Breast epithelium (tissue), 3 donors: ENCODE results near the gene DOCK10.
"Not testable (repeated sequence)": the region's sequence is repeated elsewhere in the genome, so short reads cannot be mapped to it uniquely, and the experiment has no call there.

Experiments
- POLR2A ChIP-seq: fragments of 450-650 bp; IDR thresholded peaks from one replicate; pipeline ENCODE4 v1.6.1; 2016; ENCODE audit warnings: antibody characterized with exemption, mild to moderate bottlenecking, moderate library complexity
- TF ChIP-seq, protein P1 (sequence below), 3 donors: fragments of 450-650 bp; IDR thresholded peaks; one replicate each; pipeline ENCODE4 v1.5.1; 2016 to 2017; ENCODE audit warnings: antibody characterized with exemption in 3 of 3, mild to moderate bottlenecking in 3 of 3, moderate library complexity in 3 of 3

DNA sequence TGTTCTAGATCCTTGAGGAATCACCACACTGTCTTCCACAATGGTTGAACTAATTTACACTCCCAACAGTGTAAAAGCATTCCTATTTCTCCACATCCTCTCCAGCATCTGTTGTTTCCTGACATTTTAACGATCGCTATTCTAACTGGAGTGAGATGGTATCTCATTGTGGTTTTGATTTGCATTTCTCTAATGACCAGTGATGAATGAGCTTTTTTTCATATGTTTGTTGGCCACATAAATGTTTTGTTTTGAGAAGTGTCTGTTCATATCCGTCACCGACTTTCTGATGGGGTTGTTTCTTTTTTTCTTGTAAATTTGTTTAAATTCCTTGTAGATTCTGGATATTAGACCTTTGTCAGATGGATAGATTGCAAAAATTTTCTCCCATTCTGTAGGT is 5.2 kb upstream of the DOCK10 start:
- TF ChIP-seq, protein P1, sequence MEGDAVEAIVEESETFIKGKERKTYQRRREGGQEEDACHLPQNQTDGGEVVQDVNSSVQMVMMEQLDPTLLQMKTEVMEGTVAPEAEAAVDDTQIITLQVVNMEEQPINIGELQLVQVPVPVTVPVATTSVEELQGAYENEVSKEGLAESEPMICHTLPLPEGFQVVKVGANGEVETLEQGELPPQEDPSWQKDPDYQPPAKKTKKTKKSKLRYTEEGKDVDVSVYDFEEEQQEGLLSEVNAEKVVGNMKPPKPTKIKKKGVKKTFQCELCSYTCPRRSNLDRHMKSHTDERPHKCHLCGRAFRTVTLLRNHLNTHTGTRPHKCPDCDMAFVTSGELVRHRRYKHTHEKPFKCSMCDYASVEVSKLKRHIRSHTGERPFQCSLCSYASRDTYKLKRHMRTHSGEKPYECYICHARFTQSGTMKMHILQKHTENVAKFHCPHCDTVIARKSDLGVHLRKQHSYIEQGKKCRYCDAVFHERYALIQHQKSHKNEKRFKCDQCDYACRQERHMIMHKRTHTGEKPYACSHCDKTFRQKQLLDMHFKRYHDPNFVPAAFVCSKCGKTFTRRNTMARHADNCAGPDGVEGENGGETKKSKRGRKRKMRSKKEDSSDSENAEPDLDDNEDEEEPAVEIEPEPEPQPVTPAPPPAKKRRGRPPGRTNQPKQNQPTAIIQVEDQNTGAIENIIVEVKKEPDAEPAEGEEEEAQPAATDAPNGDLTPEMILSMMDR (IDR thresholded peaks at IDR 0.05): not testable (repeated sequence)
- not testable (repeated sequence) for TF ChIP-seq POLR2A
